H1 (cell line): ENCODE data around the gene SAE1. TPM values are rescaled to one million over a fixed set of nuclear protein-coding genes. Genes with fewer than 3 reads are reported as not detected.

ENCODE experiments used
- CTCF ChIA-PET: fragments of 300-600 bp; sonication (Branson Sonifier 250); formaldehyde crosslinking; loops from one replicate; lab custom pipeline; 2021; ENCODE audit not compliant: partially characterized antibody; lab: Charles Lee
- POLR2A ChIA-PET: fragments of 300-600 bp; sonication (Branson Sonifier 250); formaldehyde crosslinking; loops from one replicate; lab custom pipeline; 2021; ENCODE audit warnings: inconsistent platforms; ENCODE audit not compliant: partially characterized antibody; lab: Charles Lee
- DNase-seq, 2 experiments: peaks; one replicate each; pipeline versions ENCODE4 v3.0.0 to v3.0.0-alpha.2; 2010 to 2022; ENCODE audit warnings: low spot score in 2 of 2, low read depth in 1 of 2, mixed read lengths in 1 of 2
- FAIRE-seq: peaks from 2 replicates; lab custom pipeline; 2011; peaks lifted over from hg19 to GRCh38; lab: Jason Lieb, UNC
- H2AFZ ChIP-seq: 2 replicates; pipeline ENCODE4 v1.8.1; 2012; ENCODE audit warnings: low read length, inconsistent platforms
- H2AK5ac ChIP-seq: 2 replicates; pipeline ENCODE4 v1.6.1; 2013; ENCODE audit warnings: low read depth, low read length
- H2BK120ac ChIP-seq: replicated peaks from 2 replicates; pipeline ENCODE3; 2013; ENCODE audit warnings: low read depth, low read length, inconsistent platforms
- H2BK12ac ChIP-seq: 2 replicates; pipeline ENCODE4 v1.6.1; 2013; ENCODE audit warnings: low read depth, low read length
- H2BK15ac ChIP-seq: 2 replicates; pipeline ENCODE4 v1.6.1; 2013; ENCODE audit warnings: low read length
- H2BK20ac ChIP-seq: 2 replicates; pipeline ENCODE4 v1.6.1; 2013; ENCODE audit warnings: low read length
- H2BK5ac ChIP-seq: 2 replicates; pipeline ENCODE4 v1.6.1; 2013; ENCODE audit warnings: low read depth, low read length
- H3K14ac ChIP-seq: 2 replicates; pipeline ENCODE4 v1.6.1; 2013; ENCODE audit warnings: inconsistent platforms; ENCODE audit not compliant: insufficient read length
- H3K18ac ChIP-seq: 2 replicates; pipeline ENCODE4 v1.6.1; 2013; ENCODE audit warnings: low read length; ENCODE audit errors: extremely low read depth
- H3K23ac ChIP-seq: 2 replicates; pipeline ENCODE4 v1.6.1; 2013; ENCODE audit warnings: inconsistent platforms; ENCODE audit not compliant: insufficient read length
- H3K23me2 ChIP-seq: 2 replicates; pipeline ENCODE4 v1.6.1; 2013; ENCODE audit warnings: low read depth, low read length
- H3K27ac ChIP-seq: 2 replicates; pipeline ENCODE4 v1.6.1; 2011; ENCODE audit warnings: low read depth, low read length, inconsistent platforms
- H3K27me3 ChIP-seq, 4 experiments: replicated peaks in 1 of 4; 1 replicate in 1 of 4; 2 replicates in 3 of 4; pipeline versions ENCODE4 v1.6.1 to v1.8.1; 2011 to 2013; ENCODE audit warnings: low read length in 3 of 4, mild to moderate bottlenecking in 3 of 4, inconsistent platforms in 2 of 4, mixed read lengths in 2 of 4, moderate library complexity in 1 of 4; ENCODE audit not compliant: control insufficient read depth in 3 of 4, insufficient read depth in 3 of 4; ENCODE audit errors: extremely low read depth in 1 of 4
- H3K36me3 ChIP-seq, 4 experiments: 2 replicates each; pipeline versions ENCODE4 v1.6.1 to v1.8.1; 2011 to 2013; ENCODE audit warnings: mild to moderate bottlenecking in 4 of 4, low read length in 3 of 4, moderate library complexity in 2 of 4, control low read depth in 1 of 4, inconsistent platforms in 1 of 4; ENCODE audit not compliant: insufficient read depth in 4 of 4, control insufficient read depth in 2 of 4
- H3K4ac ChIP-seq: replicated peaks from 2 replicates; pipeline ENCODE3; 2013; ENCODE audit warnings: low read length, low read depth, mixed read lengths, inconsistent platforms; ENCODE audit not compliant: insufficient read length
- H3K4me1 ChIP-seq, 4 experiments: replicated peaks in 1 of 4; 1 replicate in 1 of 4; 2 replicates in 3 of 4; pipeline versions ENCODE4 v1.6.1 to v1.8.1; 2011 to 2013; ENCODE audit warnings: low read length in 3 of 4, inconsistent platforms in 2 of 4, mixed read lengths in 1 of 4; ENCODE audit not compliant: insufficient read depth in 4 of 4, control insufficient read depth in 3 of 4
- H3K4me2 ChIP-seq, 2 experiments: 2 replicates each; pipeline versions ENCODE4 v1.6.1 to v1.8.1; 2011 to 2013; ENCODE audit warnings: low read depth in 2 of 2, low read length in 2 of 2, control low read depth in 1 of 2, inconsistent platforms in 1 of 2, mild to moderate bottlenecking in 1 of 2; ENCODE audit not compliant: insufficient read depth in 1 of 2
- H3K4me3 ChIP-seq, 4 experiments: fragments of 200-600, 300-600 bp in 1 of 4; sonication (generic), shearing (Covaris generic), sonication (Bioruptor Twin) in 1 of 4; 2 replicates each; pipeline versions ENCODE4 v1.5.1 to v1.8.1; 2011 to 2016; ENCODE audit warnings: low read length in 4 of 4, low read depth in 3 of 4, control low read depth in 2 of 4, inconsistent platforms in 2 of 4, mild to moderate bottlenecking in 2 of 4, mixed read lengths in 1 of 4, moderate library complexity in 1 of 4; ENCODE audit not compliant: insufficient read depth in 2 of 4; ENCODE audit errors: extremely low read depth in 1 of 4
- H3K56ac ChIP-seq: replicated peaks from 2 replicates; pipeline ENCODE3; 2013; ENCODE audit warnings: low read depth, mild to moderate bottlenecking, mixed read lengths, low read length, inconsistent platforms; ENCODE audit not compliant: insufficient read length
- H3K79me1 ChIP-seq: 2 replicates; pipeline ENCODE4 v1.6.1; 2013; ENCODE audit warnings: low read depth, low read length, control low read depth
- H3K79me2 ChIP-seq, 2 experiments: 2 replicates each; pipeline versions ENCODE4 v1.6.1 to v1.8.1; 2012 to 2013; ENCODE audit warnings: low read length in 2 of 2, mild to moderate bottlenecking in 2 of 2, inconsistent platforms in 1 of 2; ENCODE audit not compliant: insufficient read depth in 2 of 2, control insufficient read depth in 1 of 2
- H3K9ac ChIP-seq, 4 experiments: replicated peaks in 1 of 4; 1 replicate in 1 of 4; 2 replicates in 3 of 4; pipeline versions ENCODE4 v1.6.1 to v1.8.1; 2011 to 2013; ENCODE audit warnings: low read depth in 3 of 4, low read length in 3 of 4, control low read depth in 2 of 4, mild to moderate bottlenecking in 2 of 4, moderate library complexity in 2 of 4, inconsistent platforms in 1 of 4; ENCODE audit errors: extremely low read depth in 1 of 4
- H3K9me3 ChIP-seq, 2 experiments: 2 replicates each; pipeline versions ENCODE4 v1.6.1 to v1.8.1; 2012 to 2013; ENCODE audit warnings: mild to moderate bottlenecking in 2 of 2, moderate library complexity in 2 of 2, control low read depth in 1 of 2, inconsistent platforms in 1 of 2, low read depth in 1 of 2, low read length in 1 of 2, mixed read lengths in 1 of 2; ENCODE audit not compliant: insufficient read depth in 2 of 2
- H4K20me1 ChIP-seq, 2 experiments: replicated peaks in 1 of 2; 2 replicates each; pipeline versions ENCODE3 to v1.8.1; 2011 to 2013; ENCODE audit warnings: inconsistent platforms in 2 of 2, low read length in 2 of 2, mild to moderate bottlenecking in 1 of 2; ENCODE audit not compliant: insufficient read depth in 2 of 2, control insufficient read depth in 1 of 2
- H4K5ac ChIP-seq: 2 replicates; pipeline ENCODE4 v1.6.1; 2013; ENCODE audit warnings: low read length, low read depth, mixed read lengths, inconsistent platforms; ENCODE audit not compliant: insufficient read length
- H4K8ac ChIP-seq: 2 replicates; pipeline ENCODE4 v1.8.0; 2013; ENCODE audit warnings: mild to moderate bottlenecking, moderate library complexity, low read length, inconsistent platforms; ENCODE audit not compliant: insufficient read depth; ENCODE audit errors: extremely low read depth
- H4K91ac ChIP-seq: replicated peaks from 2 replicates; pipeline ENCODE3; 2013; ENCODE audit warnings: low read length, mixed read lengths, inconsistent platforms; ENCODE audit not compliant: insufficient read length
- SP4 ChIP-seq: IDR thresholded peaks from 2 replicates; pipeline ENCODE4 v1.6.1; 2012; ENCODE audit warnings: low read length, inconsistent platforms
- WGBS, 2 experiments: shearing (Covaris generic) in 1 of 2; methylation state at CpG; one replicate each; pipeline versions ENCODE4 v1.1.6 to v1.1.7; 2013 to 2015; ENCODE audit warnings: low lambda C conversion rate in 2 of 2, mixed read lengths in 2 of 2, inconsistent platforms in 1 of 2, low coverage in 1 of 2, missing lambda C conversion rate in 1 of 2; ENCODE audit not compliant: insufficient replicate concordance in 2 of 2, insufficient coverage in 1 of 2, insufficient read length in 1 of 2; ENCODE audit errors: extremely low coverage in 1 of 2, missing lambda C conversion rate in 1 of 2; 5-methylcytosine and 5-hydroxymethylcytosine counted together
- polyA plus RNA-seq, 7 experiments: library from polyadenylated mRNA; depleted of rRNA in 3 of 7; stranded (reverse) in 5 of 7; unstranded in 2 of 7; fragments of >200 nt in 5 of 7; fragments of 200-250 nt in 2 of 7; gene quantifications; 1 replicate in 5 of 7; 2 replicates in 1 of 7; 4 replicates in 1 of 7; pipeline versions ENCODE4 v1.2.1 to v1.2.3, GENCODE V29; 2011 to 2013; ENCODE audit warnings: missing spikeins in 2 of 7, mixed read lengths in 2 of 7
- total RNA-seq: library from RNA; stranded (reverse); fragmentation: NEBNext Ultra II Directional; extraction: Animal tissue kit (Norgen Biotek cat#: 25700); gene quantifications from 2 replicates; pipeline ENCODE4 v1.2.1, GENCODE V29; 2021
- TF ChIP-seq, protein P1 (sequence below): IDR thresholded peaks from 2 replicates; pipeline ENCODE4 v1.6.1; 2012; ENCODE audit warnings: inconsistent platforms

SAE1 gene
- total and polyA plus RNA-seq, 2 of the 8 experiments (the other 6 are each of a cell fraction or from before 2014, with no cell fraction given), result 213 to 268 TPM

DNA sequence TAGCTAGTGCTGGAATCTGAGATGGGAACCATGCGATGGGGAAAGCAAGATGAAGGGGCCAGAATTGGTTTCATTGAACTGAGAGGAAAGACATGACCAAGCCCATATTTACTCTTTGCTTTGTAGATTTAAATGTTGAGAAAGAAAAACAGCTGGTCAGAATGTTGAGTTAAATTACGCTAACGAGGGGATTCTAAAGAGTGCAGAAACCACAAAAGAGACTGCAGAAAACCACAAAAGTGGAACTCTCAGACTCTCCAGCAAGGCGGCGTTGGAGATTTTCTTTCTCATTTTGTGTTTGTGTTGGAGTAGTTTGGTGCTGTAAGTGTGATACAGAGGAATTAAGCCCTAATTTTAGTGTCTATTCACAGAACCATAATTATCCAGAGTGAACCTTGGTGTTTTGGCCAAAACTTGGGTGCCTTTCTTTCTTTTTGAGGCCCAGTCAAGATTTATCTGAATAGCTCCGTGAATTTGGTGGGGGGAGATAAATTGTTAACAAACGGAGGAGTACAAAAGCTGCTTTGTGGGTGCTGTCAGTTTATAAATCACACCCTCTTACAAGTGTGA lies 26.3 kb downstream of the SAE1 start:
- Histone ChIP-seq H3K23ac (no peak overlapping the region), H3K9me3 (no peaks in the 10 kb centered on the region), H3K18ac (no peak overlapping the region), H2AK5ac (no peak overlapping the region), H3K27me3 (no peaks in the 10 kb centered on the region), H3K4ac (no peak overlapping the region), H3K14ac (no peak overlapping the region), H4K20me1 (peaks cover 0 to 4% of the 10 kb centered on the region in 2 experiments), H4K5ac (peak overlapping the region; percentile 42), H3K79me2 (peaks cover 6 to 47% of the 10 kb centered on the region in 2 experiments; a peak in 3 of 4 replicates), H3K9ac (peak overlapping the region in 1 of 4 experiments; percentile 55; a peak in 1 of 7 replicates), H4K8ac (no peak overlapping the region), H4K91ac (no peak overlapping the region), H2BK5ac (peak overlapping the region; percentile 19; the same call in 1 of the 2 replicates), H3K4me2 (peak overlapping the region; percentile 69), H3K56ac (no peak overlapping the region), H2BK15ac (no peak overlapping the region), H3K79me1 (no peaks in the 10 kb centered on the region; the same call in 1 of the 2 replicates), H3K4me3 (peak overlapping the region in 2 of 4 experiments; percentile 2 to 36; a peak in 2 of 8 replicates), H2BK120ac (no peak overlapping the region), H2BK20ac (no peak overlapping the region), H3K36me3 (peaks cover 21 to 86% (median 49%) of the 10 kb centered on the region in 4 experiments; a peak in 7 of 8 replicates), H2AFZ (no peak overlapping the region), H3K4me1 (peaks cover 13 to 21% (median 20%) of the 10 kb centered on the region in 4 experiments), H2BK12ac (no peak overlapping the region; the same call in 1 of the 2 replicates), H3K27ac (peak overlapping the region; percentile 82; the same call in 1 of the 2 replicates), H3K23me2 (no peaks in the 10 kb centered on the region; the same call in 1 of the 2 replicates)
- TF ChIP-seq SP4, result 0 out of 2 replicates have a peak, but pooled peaks have one; percentile 17
- TF ChIP-seq, protein P1, sequence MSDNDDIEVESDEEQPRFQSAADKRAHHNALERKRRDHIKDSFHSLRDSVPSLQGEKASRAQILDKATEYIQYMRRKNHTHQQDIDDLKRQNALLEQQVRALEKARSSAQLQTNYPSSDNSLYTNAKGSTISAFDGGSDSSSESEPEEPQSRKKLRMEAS, result no peak
- DNase-seq (no peak), FAIRE-seq (peak; percentile 13)
- WGBS, 2 experiments, result 54% methylated on average over 7 of the region's 7 CpGs; no CpG with 5 or more reads in 1 of the 2 experiments
- POLR2A ChIA-PET, result interaction anchor here (0.7 to 9.1 kb wide), 22 partner anchors 8 to 368 kb away, joined by 3 to 98 read pairs (median 5); partner anchors contain the start of genes CCDC9, SLC1A5 and ZC3H4
- CTCF ChIA-PET, result interaction anchor here (0.7 to 2.5 kb wide), 9 partner anchors 8 to 165 kb away, joined by 3 to 14 read pairs (median 3); no protein-coding TSS in a partner anchor
